ENCODE data around the gene LLGL1. TPM values are rescaled to one million over a fixed set of nuclear protein-coding genes. Genes with fewer than 3 reads are reported as not detected.
A peak's percentile ranks its signal among the peaks of the same experiment; 100 is the strongest.
"Not testable (repeated sequence)": the region's sequence is repeated elsewhere in the genome, so short reads cannot be mapped to it uniquely, and the experiment has no call there.

The LLGL1 gene
- total RNA-seq, 3 donors from 2014 or later: 18.1 to 19.8 (median 19.0) TPM

DNA sequence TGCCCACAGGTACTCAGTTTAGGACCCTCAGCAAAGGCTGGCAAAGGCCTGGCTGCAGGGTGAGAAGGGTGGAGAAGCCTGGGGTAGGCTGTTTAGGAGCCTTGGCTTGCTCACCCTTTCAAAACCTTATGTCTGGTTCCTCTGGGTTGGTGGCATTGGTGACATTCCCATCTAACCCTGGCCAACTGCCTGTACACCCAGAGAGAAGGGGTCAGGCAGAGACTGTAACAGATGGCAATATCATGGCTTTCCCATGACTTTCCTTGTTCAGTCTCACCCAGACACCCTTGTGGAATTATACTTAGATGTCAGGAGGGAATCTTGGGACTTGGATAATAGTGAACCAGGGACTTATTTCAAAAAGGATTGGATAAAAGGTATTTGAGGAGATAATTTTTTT, 18.5 kb upstream of the LLGL1 start:
- Mint-ChIP-seq H3K36me3 (ENCODE audit: insufficient read depth) (peaks cover 20% of the 10 kb centered on the region), H3K9me3 (no peaks in the 10 kb centered on the region), H3K27me3 (ENCODE audit: low read depth) (no peaks in the 10 kb centered on the region), H3K4me1 (ENCODE audit: low read depth) (no peaks in the 10 kb centered on the region), H3K4me3 (no peak overlapping the region)
- no peak for DNase-seq
- ATAC-seq: no peak

- Mint-ChIP-seq H3K4me1 (ENCODE audit: low read depth) (no peaks in the 10 kb centered on the region), H3K27me3 (ENCODE audit: low read depth) (no peaks in the 10 kb centered on the region), H3K9me3 (no peaks in the 10 kb centered on the region), H3K36me3 (ENCODE audit: insufficient read depth) (peaks cover 20% of the 10 kb centered on the region), H3K4me3 (no peak overlapping the region)
- ATAC-seq (no peak), DNase-seq (no peak)
Measured at GRCh38 chr17:18208092-18208491, 17.3 kb upstream of the LLGL1 start.

DNA sequence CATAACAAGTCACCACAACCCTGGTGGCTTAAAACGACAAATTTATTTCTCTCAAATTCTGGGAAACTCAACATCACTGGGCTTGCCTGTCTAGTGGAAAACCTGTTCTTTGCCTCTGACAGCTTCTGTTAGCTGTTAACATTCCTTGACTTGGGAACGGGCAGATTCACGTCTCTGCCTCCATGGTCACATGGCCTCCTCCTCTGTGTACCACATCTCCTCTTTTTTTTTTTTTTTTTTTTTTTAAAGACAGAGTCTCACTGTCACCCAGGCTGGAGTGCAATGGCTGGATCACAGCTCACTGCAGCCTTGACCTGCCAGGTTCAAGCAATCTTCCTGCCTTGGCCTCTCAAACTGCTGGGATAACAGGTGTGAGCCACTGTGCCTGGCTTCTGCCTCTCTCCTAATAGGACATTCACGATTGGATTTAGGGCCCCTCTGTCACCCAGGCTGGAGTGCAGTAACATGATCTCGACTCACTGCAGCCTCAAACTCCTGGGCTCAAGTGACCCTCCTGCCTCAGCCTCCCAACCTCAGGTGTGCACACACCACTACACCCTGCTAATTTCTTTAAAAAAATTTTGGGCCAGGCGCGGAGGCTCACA, 11.7 kb upstream of the LLGL1 start:
- Mint-ChIP-seq H3K27me3 (ENCODE audit: low read depth) (no peaks in the 10 kb centered on the region), H3K4me3 (no peak overlapping the region), H3K4me1 (ENCODE audit: low read depth) (no peaks in the 10 kb centered on the region), H3K9me3 (no peaks in the 10 kb centered on the region), H3K36me3 (ENCODE audit: insufficient read depth) (peaks cover 12% of the 10 kb centered on the region)
- ATAC-seq (no peak), DNase-seq (no peak)

DNA sequence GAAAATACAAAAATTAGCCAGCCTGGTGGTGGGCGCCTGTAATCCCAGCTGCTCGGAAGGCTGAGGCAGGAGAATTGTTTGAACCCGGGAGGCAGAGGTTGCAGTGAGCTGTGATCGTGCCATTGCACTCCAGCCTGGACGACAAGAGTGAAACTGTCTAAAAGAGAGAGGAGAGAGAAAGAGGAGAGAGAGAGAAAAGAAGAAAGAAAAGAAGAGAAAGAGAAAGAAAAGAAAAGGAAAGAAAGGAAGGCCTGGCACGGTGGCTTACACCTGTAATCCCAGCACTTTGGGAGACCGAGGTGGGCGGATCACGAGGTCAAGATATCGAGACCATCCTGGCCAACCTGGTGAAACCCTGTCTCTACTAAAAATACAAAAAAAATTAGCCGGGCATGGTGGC, 8.5 kb upstream of the LLGL1 start:
- ATAC-seq; H3K36me3 Mint-ChIP-seq (ENCODE audit: insufficient read depth); H3K4me3 Mint-ChIP-seq; DNase-seq; H3K4me1 Mint-ChIP-seq (ENCODE audit: low read depth); H3K27me3 Mint-ChIP-seq (ENCODE audit: low read depth); H3K9me3 Mint-ChIP-seq: not testable (repeated sequence)

GRCh38 chr17:18217412-18218015, 7.9 kb upstream of the LLGL1 start:
- Mint-ChIP-seq H3K36me3 (ENCODE audit: insufficient read depth) (no peaks in the 10 kb centered on the region), H3K4me1 (ENCODE audit: low read depth) (no peaks in the 10 kb centered on the region), H3K27me3 (ENCODE audit: low read depth) (no peaks in the 10 kb centered on the region), H3K4me3 (no peak overlapping the region), H3K9me3 (no peaks in the 10 kb centered on the region)
- peak; percentile 68 for DNase-seq
- ATAC-seq: peak; percentile 92 to 95

DNA sequence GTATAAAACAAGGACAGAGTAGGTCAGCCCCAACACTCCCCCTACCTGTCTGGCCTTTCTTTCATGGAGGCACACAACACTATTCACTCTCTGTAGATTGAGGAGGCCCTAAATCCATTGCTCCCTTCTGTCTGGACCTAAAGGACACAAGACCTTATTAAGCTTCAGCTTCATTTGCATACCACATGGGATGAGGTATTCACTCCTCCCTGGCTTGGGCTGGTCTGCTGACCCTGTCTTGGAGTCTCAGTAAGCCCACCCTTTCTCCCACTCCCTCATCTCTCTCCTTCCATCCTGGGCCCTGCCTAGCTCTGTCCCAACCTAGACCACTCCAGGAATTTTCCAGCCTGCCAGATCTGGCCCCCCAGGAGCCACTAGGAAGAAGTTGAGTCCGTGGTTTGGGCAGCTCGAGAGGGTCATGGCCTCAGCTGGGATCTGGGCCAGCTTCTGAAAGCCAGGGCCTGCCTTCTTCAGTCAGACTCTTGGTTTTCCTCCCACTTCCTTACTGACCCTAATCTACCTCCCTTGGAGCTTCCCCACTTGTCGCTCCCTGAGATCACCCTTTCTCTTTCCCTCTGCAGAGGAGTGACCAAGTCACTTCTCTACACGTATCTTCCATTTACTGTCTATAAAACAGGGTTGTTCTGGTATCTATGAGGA, 6.5 kb upstream of the LLGL1 start:
- no peak for ATAC-seq
- no peak for DNase-seq
- Mint-ChIP-seq H3K27me3 (ENCODE audit: low read depth) (no peaks in the 10 kb centered on the region), H3K36me3 (ENCODE audit: insufficient read depth) (no peaks in the 10 kb centered on the region), H3K9me3 (no peaks in the 10 kb centered on the region), H3K4me1 (ENCODE audit: low read depth) (no peaks in the 10 kb centered on the region), H3K4me3 (no peak overlapping the region)

DNA sequence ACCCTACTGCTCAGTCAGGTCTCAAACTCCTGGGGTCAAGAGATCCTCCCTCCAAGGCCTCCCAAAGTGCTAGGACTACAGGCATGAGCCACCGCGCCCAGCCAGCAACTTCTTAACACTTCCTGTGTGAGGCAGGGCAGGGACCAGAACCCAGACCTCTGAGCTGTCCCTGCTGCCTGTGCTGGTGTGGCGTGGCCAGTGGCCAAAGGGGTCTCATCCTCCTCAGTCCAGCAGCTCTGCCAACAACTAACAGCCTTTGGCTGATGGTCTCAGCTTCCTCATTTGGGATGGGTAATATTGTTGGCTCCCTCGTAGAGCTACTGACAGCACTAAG, 1.4 kb upstream of the LLGL1 start:
- Mint-ChIP-seq H3K4me1 (ENCODE audit: low read depth) (peaks cover 27% of the 10 kb centered on the region), H3K36me3 (ENCODE audit: insufficient read depth) (no peaks in the 10 kb centered on the region), H3K4me3 (no peak overlapping the region), H3K9me3 (no peaks in the 10 kb centered on the region), H3K27me3 (ENCODE audit: low read depth) (no peaks in the 10 kb centered on the region)
- DNase-seq: no peak
- no peak for ATAC-seq

DNA sequence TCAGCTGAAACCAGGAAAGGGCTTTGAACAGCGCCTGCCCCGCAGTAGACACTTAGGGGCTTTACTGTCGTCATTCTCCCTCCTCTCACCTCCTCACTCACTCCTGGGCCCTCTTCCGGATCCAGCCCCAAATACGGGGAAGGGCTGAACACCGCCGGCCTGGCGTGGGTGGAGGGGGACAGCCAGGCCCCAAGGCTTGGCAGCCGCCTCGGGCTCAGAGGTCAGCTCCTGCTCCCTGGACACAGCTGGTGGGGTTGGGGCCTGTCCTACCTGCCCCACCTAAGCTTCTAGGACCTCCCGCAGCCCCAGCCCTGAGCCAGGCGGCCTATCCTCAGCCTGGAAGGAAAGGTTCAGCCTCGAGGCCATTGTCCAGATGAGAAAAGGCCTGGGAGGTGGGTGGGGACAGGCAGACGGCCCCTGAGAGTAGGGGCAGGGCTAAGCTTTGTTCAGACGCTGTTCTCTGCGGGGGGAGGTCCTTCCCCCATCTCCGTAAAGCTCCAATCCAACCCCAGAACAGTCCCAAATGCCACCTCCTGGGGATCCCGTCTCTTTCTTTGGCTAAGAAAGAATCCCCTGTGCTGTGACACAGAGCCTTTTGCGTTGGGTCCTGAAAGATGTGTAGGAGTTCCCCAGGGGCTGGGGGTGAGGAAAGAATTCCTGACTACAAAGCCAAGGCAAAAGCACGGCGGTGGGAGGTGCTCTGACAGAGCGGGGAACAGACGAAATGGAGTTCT, 881 bp upstream of the LLGL1 start:
- H3K4me3 Mint-ChIP-seq: peak overlapping the region; percentile 71
- no peaks in the 10 kb centered on the region for H3K27me3 Mint-ChIP-seq (ENCODE audit: low read depth)
- ATAC-seq (no peak), DNase-seq (no peak)
- H3K36me3 Mint-ChIP-seq (ENCODE audit: insufficient read depth): no peaks in the 10 kb centered on the region
- H3K9me3 Mint-ChIP-seq: no peaks in the 10 kb centered on the region
- peaks cover 27% of the 10 kb centered on the region for H3K4me1 Mint-ChIP-seq (ENCODE audit: low read depth)

- DNase-seq: no peak
- H3K27me3 Mint-ChIP-seq (ENCODE audit: low read depth): no peaks in the 10 kb centered on the region
- H3K36me3 Mint-ChIP-seq (ENCODE audit: insufficient read depth): no peaks in the 10 kb centered on the region
- no peaks in the 10 kb centered on the region for H3K9me3 Mint-ChIP-seq
- ATAC-seq: peak; percentile 46 to 48
- H3K4me1 Mint-ChIP-seq (ENCODE audit: low read depth): peaks cover 27% of the 10 kb centered on the region
- H3K4me3 Mint-ChIP-seq: peak overlapping the region; percentile 94
Measured at GRCh38 chr17:18225642-18226283, 328 bp downstream of the LLGL1 start.

DNA sequence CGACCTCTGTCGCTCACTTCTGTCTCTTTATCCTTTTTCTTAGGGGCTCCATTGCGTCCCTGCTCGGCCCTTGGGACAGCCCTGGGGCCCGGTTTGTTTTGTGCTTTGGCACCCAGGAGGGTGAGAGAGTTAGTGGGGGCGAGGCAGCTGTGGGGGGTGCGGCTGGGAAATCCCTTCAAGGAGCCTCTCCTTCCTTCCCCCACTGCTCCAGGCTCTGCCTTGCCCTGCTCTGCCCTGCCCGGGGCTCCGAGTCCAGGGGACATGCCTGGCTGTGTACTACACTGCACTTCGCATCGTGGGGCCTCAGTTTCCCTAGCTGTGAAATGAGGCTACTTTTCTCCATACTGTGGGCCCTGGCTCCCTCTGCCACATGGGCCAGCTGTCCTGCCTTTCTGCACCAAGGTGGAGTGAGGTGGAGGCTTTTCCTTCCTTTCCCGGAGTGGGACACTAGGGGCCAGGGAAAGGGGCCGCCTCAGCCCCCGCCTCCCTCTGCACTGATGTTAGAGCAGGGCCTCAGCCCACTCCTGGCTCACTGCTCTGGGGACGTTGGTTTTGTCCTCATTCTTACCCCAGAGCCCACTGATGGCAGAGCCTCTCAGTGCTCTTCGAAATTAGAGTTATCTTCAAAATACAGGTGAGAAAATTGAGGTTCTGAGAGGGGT, 980 bp downstream of the LLGL1 start:
- no peaks in the 10 kb centered on the region for H3K9me3 Mint-ChIP-seq
- ATAC-seq (no peak), DNase-seq (no peak)
- H3K27me3 Mint-ChIP-seq (ENCODE audit: low read depth): no peaks in the 10 kb centered on the region
- H3K4me1 Mint-ChIP-seq (ENCODE audit: low read depth): peaks cover 27% of the 10 kb centered on the region
- H3K36me3 Mint-ChIP-seq (ENCODE audit: insufficient read depth): no peaks in the 10 kb centered on the region
- H3K4me3 Mint-ChIP-seq: peak overlapping the region; percentile 94

- DNase-seq: no peak
- ATAC-seq: no peak
- peaks cover 27% of the 10 kb centered on the region for H3K4me1 Mint-ChIP-seq (ENCODE audit: low read depth)
- no peaks in the 10 kb centered on the region for H3K36me3 Mint-ChIP-seq (ENCODE audit: insufficient read depth)
- H3K9me3 Mint-ChIP-seq: no peaks in the 10 kb centered on the region
- no peaks in the 10 kb centered on the region for H3K27me3 Mint-ChIP-seq (ENCODE audit: low read depth)
- H3K4me3 Mint-ChIP-seq: peak overlapping the region; percentile 8
Measured at GRCh38 chr17:18227635-18228034, 2.2 kb downstream of the LLGL1 start.

DNA sequence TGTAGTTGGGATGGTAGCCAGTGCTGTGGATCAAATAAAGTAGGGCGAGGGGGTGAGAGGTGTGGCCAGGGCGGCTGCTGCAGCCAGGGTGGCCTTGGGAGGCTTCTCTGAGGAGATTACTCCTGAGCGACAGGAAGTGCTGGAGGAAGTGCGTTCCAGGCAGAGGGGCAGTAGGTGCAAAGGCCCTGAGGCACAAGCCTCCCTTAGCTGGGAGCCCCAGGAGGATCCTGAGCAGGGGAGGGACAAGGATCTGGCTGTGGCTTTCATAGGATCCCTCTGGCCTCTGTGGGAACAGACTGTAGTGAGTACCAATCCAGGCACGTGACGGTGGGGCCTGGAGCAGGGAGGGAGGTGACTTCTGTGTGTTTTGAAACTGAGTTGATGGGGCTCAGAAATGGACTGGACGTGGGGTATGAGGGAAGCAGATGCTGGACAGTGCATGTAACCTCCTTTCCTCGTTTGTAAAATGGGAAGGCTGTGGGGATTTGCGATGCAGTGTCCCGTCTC, 2.8 kb downstream of the LLGL1 start:
- Mint-ChIP-seq H3K9me3 (no peaks in the 10 kb centered on the region), H3K4me1 (ENCODE audit: low read depth) (peaks cover 27% of the 10 kb centered on the region), H3K36me3 (ENCODE audit: insufficient read depth) (no peaks in the 10 kb centered on the region), H3K27me3 (ENCODE audit: low read depth) (no peaks in the 10 kb centered on the region), H3K4me3 (no peak overlapping the region)
- ATAC-seq: no peak
- DNase-seq: no peak

GRCh38 chr17:18229254-18229653, 3.8 kb downstream of the LLGL1 start:
- Mint-ChIP-seq H3K4me3 (no peak overlapping the region), H3K4me1 (ENCODE audit: low read depth) (peaks cover 27% of the 10 kb centered on the region), H3K27me3 (ENCODE audit: low read depth) (no peaks in the 10 kb centered on the region), H3K9me3 (no peaks in the 10 kb centered on the region), H3K36me3 (ENCODE audit: insufficient read depth) (no peaks in the 10 kb centered on the region)
- DNase-seq (no peak), ATAC-seq (no peak)

- H3K4me1 Mint-ChIP-seq (ENCODE audit: low read depth): peaks cover 27% of the 10 kb centered on the region
- DNase-seq: no peak
- H3K27me3 Mint-ChIP-seq (ENCODE audit: low read depth): no peaks in the 10 kb centered on the region
- peaks cover 2% of the 10 kb centered on the region for H3K36me3 Mint-ChIP-seq (ENCODE audit: insufficient read depth)
- H3K4me3 Mint-ChIP-seq: no peak overlapping the region
- ATAC-seq: no peak
- no peaks in the 10 kb centered on the region for H3K9me3 Mint-ChIP-seq
Measured at GRCh38 chr17:18229771-18230170, 4.3 kb downstream of the LLGL1 start.
